ENCODE measurements around the gene OAS2.

OAS2 gene

DNA sequence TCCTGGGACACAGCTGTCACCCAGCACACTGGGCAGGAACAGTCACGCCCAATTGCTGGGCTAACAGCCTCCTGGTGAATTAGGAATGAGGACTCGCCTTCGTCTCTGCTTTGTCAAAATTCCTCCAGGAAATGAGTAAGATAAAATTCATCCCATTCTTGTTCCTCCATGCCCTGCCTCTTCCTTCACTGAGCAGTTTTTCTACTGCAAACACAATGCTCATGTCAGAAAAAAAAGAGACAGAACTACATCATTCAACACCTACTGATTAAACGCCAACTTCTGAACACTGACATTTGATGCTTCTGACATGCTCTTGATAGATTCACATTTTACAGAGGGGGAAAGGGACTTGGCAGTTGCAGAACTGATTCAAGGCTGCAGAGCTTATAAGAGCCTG is 40.7 kb downstream of the OAS2 start:
- DNase-seq (ENCODE audit: low read depth in 3 of 3), result no peak

DNA sequence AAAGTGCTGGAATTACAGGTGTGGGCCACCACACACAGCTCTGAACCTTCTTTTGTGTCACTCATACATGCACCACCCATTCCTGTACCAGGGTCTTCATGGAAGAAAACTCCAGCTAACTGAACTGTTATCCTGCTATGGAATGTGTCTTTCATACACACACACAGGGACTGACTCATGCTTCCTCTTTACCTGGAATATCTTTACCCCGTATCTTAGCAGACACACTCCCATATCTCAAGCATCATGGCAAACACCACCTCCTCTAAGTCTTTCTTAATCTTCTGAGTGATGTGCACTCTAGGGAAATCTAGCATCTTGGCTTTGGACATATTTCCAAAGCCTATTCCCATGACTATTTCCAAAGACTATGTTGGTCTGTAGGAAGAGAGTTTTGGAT is 43.2 kb downstream of the OAS2 start:
- no peak for DNase-seq (ENCODE audit: low read depth in 3 of 3)

DNA sequence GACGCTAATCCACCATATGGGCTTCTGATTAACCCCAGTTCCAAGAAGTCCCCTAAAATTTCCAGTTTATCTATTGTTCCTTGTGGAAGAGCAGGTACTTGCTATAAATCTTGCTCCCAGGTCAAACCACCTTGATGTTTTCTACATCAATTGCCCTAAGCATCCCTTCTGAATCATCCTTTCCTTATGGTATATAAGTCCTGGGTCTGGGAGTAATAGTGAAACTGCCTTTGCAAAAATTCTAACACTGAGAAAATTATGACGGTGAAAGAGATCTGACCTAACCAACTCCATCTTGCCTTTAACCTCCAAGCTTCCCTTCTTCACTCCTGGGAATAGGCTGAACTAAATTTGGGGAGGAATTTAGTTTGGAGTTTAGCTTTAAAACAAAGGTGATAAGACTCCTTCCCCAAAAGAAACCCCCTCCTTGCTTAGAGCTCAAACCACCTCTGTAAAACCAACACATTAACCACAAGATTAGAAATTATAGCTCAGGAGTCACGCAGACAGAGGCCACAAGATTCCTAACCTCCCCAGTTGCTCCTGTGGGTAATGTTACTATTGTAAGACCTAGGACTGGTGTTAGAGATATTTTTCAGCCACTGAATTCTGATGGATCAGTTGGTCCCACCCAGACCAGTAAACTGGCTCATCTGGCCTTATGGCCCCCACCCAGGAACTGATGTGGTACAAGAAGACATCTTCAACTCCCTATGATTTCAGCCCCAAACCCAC is 44.4 kb downstream of the OAS2 start:
- no peak for DNase-seq (ENCODE audit: low read depth in 3 of 3)

GRCh38 chr12:113027726-113028125 is 49.4 kb downstream of the OAS2 start:
- no peak for DNase-seq (ENCODE audit: low read depth in 3 of 3)

- DNase-seq (ENCODE audit: low read depth in 3 of 3), result no peak
These were observed 52.7 kb downstream of the OAS2 start for GRCh38 chr12:113030875-113031525.

DNA sequence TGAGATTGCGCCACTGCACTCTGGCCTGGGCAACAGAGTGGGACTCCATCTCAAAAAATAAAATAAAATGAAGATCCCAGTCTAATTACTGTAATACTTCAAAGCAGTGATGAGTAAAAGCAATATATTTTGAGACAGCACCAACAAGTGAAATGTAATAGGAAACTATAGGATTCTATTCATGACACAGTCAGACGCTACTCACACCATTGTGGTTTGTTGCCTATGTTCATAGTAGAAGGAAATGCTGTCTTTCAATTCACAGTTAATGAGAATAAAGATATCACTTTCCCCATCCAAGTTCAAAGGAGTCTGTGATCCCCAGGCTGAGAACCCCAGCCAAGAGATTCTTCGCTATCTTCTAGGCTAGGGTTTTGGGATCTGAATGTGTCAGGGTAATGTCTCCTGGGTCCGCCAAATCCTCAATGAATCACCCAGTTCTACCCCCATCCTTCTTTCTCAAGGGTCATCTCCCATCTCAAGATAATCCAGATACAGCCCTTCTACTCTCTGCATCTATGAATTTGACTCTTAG is 61.7 kb downstream of the OAS2 start:
- no peak for DNase-seq (ENCODE audit: low read depth in 3 of 3)

GRCh38 chr12:113040722-113041171 is 62.4 kb downstream of the OAS2 start:
- DNase-seq (ENCODE audit: low read depth in 3 of 3), result no peak

DNA sequence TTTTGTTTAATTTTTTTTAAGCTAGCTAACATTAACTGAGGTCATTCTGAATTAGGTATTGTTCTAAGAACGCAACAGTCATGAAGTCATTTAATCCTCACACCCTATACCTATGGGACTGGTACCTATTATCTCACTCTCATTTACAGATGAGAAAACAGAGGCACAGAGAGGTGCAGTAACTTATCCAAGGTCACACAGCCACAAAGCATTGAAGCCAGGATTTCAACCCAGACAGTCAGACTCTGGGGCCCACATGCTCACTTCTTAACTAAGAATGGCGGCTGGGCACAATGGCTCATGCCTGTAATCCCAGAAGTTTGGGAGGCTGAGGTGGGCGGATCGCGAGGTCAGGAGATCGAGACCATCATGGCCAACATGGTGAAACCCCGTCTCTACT is 63.2 kb downstream of the OAS2 start:
- DNase-seq (ENCODE audit: low read depth in 3 of 3), result no peak

- no peak for DNase-seq (ENCODE audit: low read depth in 3 of 3)
These were observed 64.9 kb downstream of the OAS2 start for GRCh38 chr12:113043240-113043639.

- no peak for DNase-seq (ENCODE audit: low read depth in 3 of 3)
These were observed 66.2 kb downstream of the OAS2 start for GRCh38 chr12:113044516-113044915.

DNA sequence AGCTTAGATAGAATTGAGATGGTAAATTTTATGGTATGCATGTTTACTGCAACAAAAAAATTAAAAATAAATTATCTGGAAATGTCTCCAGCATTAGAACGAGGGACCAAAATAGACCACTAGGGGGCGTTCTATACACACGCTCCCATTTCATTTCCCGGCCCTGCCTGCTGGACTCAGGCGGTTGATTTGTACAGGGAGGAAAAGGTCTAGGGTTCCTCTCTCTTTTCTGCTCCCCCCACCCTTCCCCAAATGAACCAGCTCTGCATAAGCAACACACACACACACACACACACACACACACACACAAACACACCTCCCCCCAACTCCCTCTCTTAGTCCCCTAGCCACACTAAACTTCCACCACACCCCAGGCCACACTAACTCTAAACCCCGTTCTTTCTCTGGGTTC is 70.4 kb downstream of the OAS2 start:
- DNase-seq (ENCODE audit: low read depth in 3 of 3), result peak; percentile 33 to 57 (median 40)

- no peak for DNase-seq (ENCODE audit: low read depth in 3 of 3)
These were observed 71.8 kb downstream of the OAS2 start for GRCh38 chr12:113049976-113050742.

DNA sequence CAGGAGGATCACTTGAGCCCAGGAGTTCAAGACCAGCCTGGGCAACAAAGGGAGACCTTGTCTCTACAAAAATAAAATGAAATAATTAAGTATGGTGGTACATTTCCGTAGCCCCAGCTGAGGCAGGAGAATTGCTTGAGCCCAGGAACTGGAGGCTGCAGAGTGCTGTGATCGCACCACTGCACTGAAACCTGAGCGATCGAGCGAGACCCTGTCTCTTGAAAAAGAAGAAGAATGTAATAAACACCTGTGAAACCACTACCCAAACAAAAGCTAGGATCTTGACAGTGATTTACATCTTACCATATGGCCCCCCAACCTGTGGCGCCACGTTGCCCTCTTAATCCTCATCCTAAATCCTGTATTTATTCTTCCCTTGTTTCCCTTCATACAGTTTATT is 72.5 kb downstream of the OAS2 start:
- DNase-seq (ENCODE audit: low read depth in 3 of 3), result no peak

- no peak for DNase-seq (ENCODE audit: low read depth in 3 of 3)
These were observed 73.4 kb downstream of the OAS2 start for GRCh38 chr12:113051759-113052158.

DNA sequence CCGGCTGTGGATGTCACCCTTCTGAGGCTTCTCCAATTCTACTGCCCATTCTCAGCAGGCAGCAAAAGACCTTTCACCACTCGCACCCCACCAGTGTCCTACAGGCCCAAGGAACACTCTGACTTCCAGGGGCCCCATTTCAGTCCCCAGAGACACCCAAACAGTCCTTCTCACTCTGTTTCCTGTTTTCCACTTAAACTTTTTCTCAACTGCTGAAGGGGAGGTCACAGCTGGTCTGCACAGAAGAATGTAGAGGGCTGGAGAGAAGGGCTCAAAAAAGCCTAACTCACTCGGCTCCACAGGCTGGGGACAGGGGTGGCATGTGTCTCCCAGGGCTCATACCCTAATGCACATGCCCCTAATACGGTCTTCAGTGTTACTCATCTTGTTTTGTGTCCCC is 74.0 kb downstream of the OAS2 start:
- DNase-seq (ENCODE audit: low read depth in 3 of 3), result no peak

- no peak for DNase-seq (ENCODE audit: low read depth in 3 of 3)
These were observed 76.7 kb downstream of the OAS2 start for GRCh38 chr12:113054948-113055486.

GRCh38 chr12:113055594-113056380 is 77.5 kb downstream of the OAS2 start:
- DNase-seq (ENCODE audit: low read depth in 3 of 3), result no peak

GRCh38 chr12:113056381-113056630 is 78.0 kb downstream of the OAS2 start:
- no peak for DNase-seq (ENCODE audit: low read depth in 3 of 3)

- peak in 1 of 3 experiments; percentile 46 for DNase-seq (ENCODE audit: low read depth in 3 of 3)
These were observed 78.5 kb downstream of the OAS2 start, which contains the start of gene DTX1 for GRCh38 chr12:113056631-113057488. Gene DTX1 (plus strand): TSS chr12:113056730. CDS start chr12:113058193, 1,463 bp downstream.
